Measurements from ENCODE around the gene EXPH5.

The EXPH5 gene

GRCh38 chr11:108556019-108556418 lies 37.5 kb downstream of the EXPH5 start:
- H3K9me3 ChIP-seq (replicated peaks; ENCODE audit: insufficient read depth, low read length) = no peaks in the 10 kb centered on the region
- H3K27ac ChIP-seq (ENCODE audit: low read length) = no peak overlapping the region
- no peak overlapping the region for H3K4me2 ChIP-seq (ENCODE audit: low read depth, low read length)
- no peaks in the 10 kb centered on the region for H3K79me2 ChIP-seq (ENCODE audit: low read length)
- peaks cover 6% of the 10 kb centered on the region; the same call in 1 of the 2 replicates for H3K4me1 ChIP-seq (ENCODE audit: low read length)
- H3K9me2 ChIP-seq (replicated peaks; ENCODE audit: insufficient read depth, low read length) = no peaks in the 10 kb centered on the region
- H3K9ac ChIP-seq (ENCODE audit: low read length) = no peak overlapping the region
- no peaks in the 10 kb centered on the region for H3F3A ChIP-seq (ENCODE audit: insufficient read depth, low read length)
- no peaks in the 10 kb centered on the region for H3K27me3 ChIP-seq (replicated peaks; ENCODE audit: insufficient read depth, low read length)
- H3K4me3 ChIP-seq (ENCODE audit: low read length) = no peak overlapping the region
- H4K20me1 ChIP-seq (ENCODE audit: insufficient read depth, low read length) = no peaks in the 10 kb centered on the region
- no peak overlapping the region for H2AFZ ChIP-seq (ENCODE audit: low read length)
- H3K36me3 ChIP-seq (replicated peaks; ENCODE audit: insufficient read depth, low read length) = no peaks in the 10 kb centered on the region
- no peak for DNase-seq
- no peak for TF ChIP-seq EZH2 (optimal IDR thresholded peaks at IDR 0.05; ENCODE audit: low read depth, low read length)

- no peaks in the 10 kb centered on the region for H3K27me3 ChIP-seq (replicated peaks; ENCODE audit: insufficient read depth, low read length)
- no peaks in the 10 kb centered on the region for H3K79me2 ChIP-seq (ENCODE audit: low read length)
- no peaks in the 10 kb centered on the region for H3F3A ChIP-seq (ENCODE audit: insufficient read depth, low read length)
- H3K36me3 ChIP-seq (replicated peaks; ENCODE audit: insufficient read depth, low read length) = no peaks in the 10 kb centered on the region
- no peak for DNase-seq
- no peak overlapping the region for H3K4me2 ChIP-seq (ENCODE audit: low read depth, low read length)
- no peak overlapping the region for H2AFZ ChIP-seq (ENCODE audit: low read length)
- no peak overlapping the region for H3K27ac ChIP-seq (ENCODE audit: low read length)
- no peaks in the 10 kb centered on the region for H3K4me1 ChIP-seq (ENCODE audit: low read length)
- H3K9me2 ChIP-seq (replicated peaks; ENCODE audit: insufficient read depth, low read length) = no peaks in the 10 kb centered on the region
- TF ChIP-seq CTCF (IDR thresholded peaks at IDR 0.05; ENCODE audit: low read length) (no peak), EZH2 (optimal IDR thresholded peaks at IDR 0.05; ENCODE audit: low read depth, low read length) (no peak), EZH2phosphoT487 (IDR thresholded peaks at IDR 0.05; ENCODE audit: low read length) (no peak)
- H3K4me3 ChIP-seq (ENCODE audit: low read length) = no peak overlapping the region
- no peaks in the 10 kb centered on the region for H3K9me3 ChIP-seq (replicated peaks; ENCODE audit: insufficient read depth, low read length)
- no peaks in the 10 kb centered on the region for H4K20me1 ChIP-seq (ENCODE audit: insufficient read depth, low read length)
- H3K9ac ChIP-seq (ENCODE audit: low read length) = no peak overlapping the region
Observed at GRCh38 chr11:108551651-108552462, 41.7 kb downstream of the EXPH5 start.

GRCh38 chr11:108549319-108549885 lies 44.2 kb downstream of the EXPH5 start:
- no peak overlapping the region for H3K9ac ChIP-seq (ENCODE audit: low read length)
- no peaks in the 10 kb centered on the region for H3F3A ChIP-seq (ENCODE audit: insufficient read depth, low read length)
- no peak overlapping the region for H2AFZ ChIP-seq (ENCODE audit: low read length)
- no peaks in the 10 kb centered on the region for H3K79me2 ChIP-seq (ENCODE audit: low read length)
- no peak overlapping the region for H3K27ac ChIP-seq (ENCODE audit: low read length)
- no peaks in the 10 kb centered on the region for H3K4me1 ChIP-seq (ENCODE audit: low read length)
- no peaks in the 10 kb centered on the region for H3K9me2 ChIP-seq (replicated peaks; ENCODE audit: insufficient read depth, low read length)
- no peak for DNase-seq
- H3K4me3 ChIP-seq (ENCODE audit: low read length) = no peak overlapping the region
- TF ChIP-seq CTCF (IDR thresholded peaks at IDR 0.05; ENCODE audit: low read length) (no peak), EZH2phosphoT487 (IDR thresholded peaks at IDR 0.05; ENCODE audit: low read length) (no peak), EZH2 (optimal IDR thresholded peaks at IDR 0.05; ENCODE audit: low read depth, low read length) (no peak)
- H3K9me3 ChIP-seq (replicated peaks; ENCODE audit: insufficient read depth, low read length) = no peaks in the 10 kb centered on the region
- H3K4me2 ChIP-seq (ENCODE audit: low read depth, low read length) = no peak overlapping the region
- H3K36me3 ChIP-seq (replicated peaks; ENCODE audit: insufficient read depth, low read length) = no peaks in the 10 kb centered on the region
- H4K20me1 ChIP-seq (ENCODE audit: insufficient read depth, low read length) = no peaks in the 10 kb centered on the region
- no peaks in the 10 kb centered on the region for H3K27me3 ChIP-seq (replicated peaks; ENCODE audit: insufficient read depth, low read length)
